ENCODE results near the gene KSR2.
"Not testable (repeated sequence)": the region's sequence is repeated elsewhere in the genome, so short reads cannot be mapped to it uniquely, and the experiment has no call there.

The KSR2 gene

GRCh38 chr12:117829108-117829507, 139.7 kb downstream of the KSR2 start:
- no peak for DNase-seq (ENCODE audit: low read depth in 2 of 3, low spot score in 2 of 3)

- no peak for DNase-seq (ENCODE audit: low read depth in 2 of 3, low spot score in 2 of 3)
These were observed 141.1 kb downstream of the KSR2 start for GRCh38 chr12:117827660-117828059.

- no peak for DNase-seq (ENCODE audit: low read depth in 2 of 3, low spot score in 2 of 3)
These were observed 143.0 kb downstream of the KSR2 start for GRCh38 chr12:117825827-117826226.

GRCh38 chr12:117821480-117822175, 147.2 kb downstream of the KSR2 start:
- DNase-seq (ENCODE audit: low read depth in 2 of 3, low spot score in 2 of 3) = no peak

- no peak for DNase-seq (ENCODE audit: low read depth in 2 of 3, low spot score in 2 of 3)
These were observed 148.4 kb downstream of the KSR2 start for GRCh38 chr12:117820216-117820907.

- no peak for DNase-seq (ENCODE audit: low read depth in 2 of 3, low spot score in 2 of 3)
These were observed 149.6 kb downstream of the KSR2 start for GRCh38 chr12:117819160-117819559.

GRCh38 chr12:117818400-117818799, 150.4 kb downstream of the KSR2 start:
- DNase-seq (ENCODE audit: low read depth in 2 of 3, low spot score in 2 of 3) = no peak

- DNase-seq (ENCODE audit: low read depth in 2 of 3, low spot score in 2 of 3) = no peak
These were observed 159.3 kb downstream of the KSR2 start for GRCh38 chr12:117809509-117809908.

GRCh38 chr12:117807946-117808345, 160.8 kb downstream of the KSR2 start:
- no peak for DNase-seq (ENCODE audit: low read depth in 2 of 3, low spot score in 2 of 3)

GRCh38 chr12:117807355-117807754, 161.4 kb downstream of the KSR2 start:
- no peak for DNase-seq (ENCODE audit: low read depth in 2 of 3, low spot score in 2 of 3)

GRCh38 chr12:117805865-117806264, 162.9 kb downstream of the KSR2 start:
- no peak for DNase-seq (ENCODE audit: low read depth in 2 of 3, low spot score in 2 of 3)

GRCh38 chr12:117803001-117803400, 165.8 kb downstream of the KSR2 start:
- no peak for DNase-seq (ENCODE audit: low read depth in 2 of 3, low spot score in 2 of 3)

- DNase-seq (ENCODE audit: low read depth in 2 of 3, low spot score in 2 of 3) = not testable (repeated sequence)
These were observed 168.1 kb downstream of the KSR2 start for GRCh38 chr12:117800711-117801110.

GRCh38 chr12:117797202-117797601, 171.6 kb downstream of the KSR2 start:
- DNase-seq (ENCODE audit: low read depth in 2 of 3, low spot score in 2 of 3) = no peak

- DNase-seq (ENCODE audit: low read depth in 2 of 3, low spot score in 2 of 3) = no peak
These were observed 175.8 kb downstream of the KSR2 start for GRCh38 chr12:117792877-117793424.

GRCh38 chr12:117792471-117792870, 176.3 kb downstream of the KSR2 start:
- no peak for DNase-seq (ENCODE audit: low read depth in 2 of 3, low spot score in 2 of 3)

GRCh38 chr12:117790948-117791347, 177.8 kb downstream of the KSR2 start:
- no peak for DNase-seq (ENCODE audit: low read depth in 2 of 3, low spot score in 2 of 3)

GRCh38 chr12:117790198-117790597, 178.6 kb downstream of the KSR2 start:
- DNase-seq (ENCODE audit: low read depth in 2 of 3, low spot score in 2 of 3) = no peak

- DNase-seq (ENCODE audit: low read depth in 2 of 3, low spot score in 2 of 3) = no peak
These were observed 179.4 kb downstream of the KSR2 start for GRCh38 chr12:117789195-117789912.

- DNase-seq (ENCODE audit: low read depth in 2 of 3, low spot score in 2 of 3) = no peak
These were observed 190.1 kb downstream of the KSR2 start for GRCh38 chr12:117778656-117779055.

- DNase-seq (ENCODE audit: low read depth in 2 of 3, low spot score in 2 of 3) = no peak
These were observed 193.6 kb downstream of the KSR2 start for GRCh38 chr12:117774941-117775775.
